PC-3 (cell line): ENCODE results near the gene TRMT10A. TPM values are rescaled to one million over a fixed set of nuclear protein-coding genes. Genes with fewer than 3 reads are reported as not detected.

Experiments
- ATAC-seq: fragments of 200-7000 bp; cut with Tn5 transposase; 2 replicates; pipeline ENCODE4 v1.9.1; 2020; ENCODE audit warnings: mild to moderate bottlenecking, moderate library complexity
- BruUV-seq: library from RNA; stranded (reverse); fragments of 400-500 nt; replicated peaks from 2 replicates; lab custom pipeline; 2021; lab: Mats Ljungman, UMichigan
- CTCF ChIA-PET: fragments of 300-600 bp; sonication (Branson Sonifier 250); formaldehyde crosslinking; loops from one replicate; lab custom pipeline; 2022; ENCODE audit warnings: antibody characterized with exemption; lab: Charles Lee
- POLR2A ChIA-PET: fragments of 300-600 bp; sonication (Branson Sonifier 250); formaldehyde crosslinking; loops from one replicate; lab custom pipeline; 2022; ENCODE audit warnings: antibody characterized with exemption; ENCODE audit not compliant: unreplicated experiment; lab: Charles Lee
- DNase-seq: peaks from one replicate; pipeline ENCODE4 v3.0.0-alpha.2; 2015
- H2AFZ ChIP-seq: fragments of 300-600 bp; sonication (generic); 2 replicates; pipeline ENCODE4 v1.6.0; 2016; ENCODE audit warnings: antibody characterized with exemption, low read length
- H3F3A ChIP-seq: fragments of 300-600 bp; sonication (generic); one replicate; pipeline ENCODE4 v1.6.0; 2017; ENCODE audit warnings: antibody characterized with exemption, low read length, control low read depth, mild to moderate bottlenecking; ENCODE audit not compliant: unreplicated experiment
- H3K27ac ChIP-seq: fragments of 300-600 bp; sonication (generic); 2 replicates; pipeline ENCODE4 v1.5.1; 2016; ENCODE audit warnings: mild to moderate bottlenecking, low read length
- H3K27me3 ChIP-seq: fragments of 300-600 bp; sonication (generic); 2 replicates; pipeline ENCODE4 v1.6.1; 2016; ENCODE audit warnings: low read length, mixed read lengths
- H3K36me3 ChIP-seq: fragments of 300-600 bp; sonication (generic); 2 replicates; pipeline ENCODE4 v1.6.1; 2016; ENCODE audit warnings: low read depth, mixed run types, low read length, mixed read lengths
- H3K4me1 ChIP-seq: fragments of 300-600 bp; sonication (generic); 2 replicates; pipeline ENCODE4 v1.5.1; 2016; ENCODE audit warnings: low read length; ENCODE audit not compliant: insufficient read depth
- H3K4me2 ChIP-seq: fragments of 300-600 bp; sonication (generic); 2 replicates; pipeline ENCODE4 v1.6.0; 2016; ENCODE audit warnings: low read length
- H3K4me3 ChIP-seq: fragments of 300-600 bp; sonication (generic); 2 replicates; pipeline ENCODE4 v1.5.1; 2016; ENCODE audit warnings: mild to moderate bottlenecking, low read length, mixed read lengths
- H3K79me2 ChIP-seq: fragments of 300-600 bp; sonication (generic); 2 replicates; pipeline ENCODE4 v1.6.1; 2017; ENCODE audit warnings: low read length, mixed read lengths
- H3K9ac ChIP-seq: fragments of 300-600 bp; sonication (generic); 2 replicates; pipeline ENCODE4 v1.6.0; 2016; ENCODE audit warnings: mild to moderate bottlenecking, low read length
- H3K9me2 ChIP-seq: fragments of 300-600 bp; sonication (generic); replicated peaks from 2 replicates; pipeline ENCODE4 v1.6.1; 2016; ENCODE audit warnings: mixed run types, low read length, mixed read lengths
- H3K9me3 ChIP-seq: fragments of 300-600 bp; sonication (generic); 2 replicates; pipeline ENCODE4 v1.6.1; 2016; ENCODE audit warnings: low read length, mixed read lengths
- H4K20me1 ChIP-seq: fragments of 300-600 bp; sonication (generic); 2 replicates; pipeline ENCODE4 v1.6.1; 2016; ENCODE audit warnings: low read length, mixed read lengths
- EZH2 ChIP-seq: fragments of 300-600 bp; sonication (generic); IDR thresholded peaks from one replicate; pipeline ENCODE4 v1.6.1; 2017; ENCODE audit warnings: antibody characterized with exemption, mild to moderate bottlenecking, low read length; ENCODE audit not compliant: unreplicated experiment
- EZH2phosphoT487 ChIP-seq: fragments of 300-600 bp; sonication (generic); IDR thresholded peaks from 2 replicates; pipeline ENCODE4 v1.6.1; 2018; ENCODE audit warnings: mild to moderate bottlenecking, antibody characterized with exemption, low read length, borderline replicate concordance
- intact Hi-C: fragments of 100-400 bp; cut with micrococcal nuclease; formaldehyde crosslinking; loops from 2 replicates; pipeline ENCODE4 v1.9.0; 2023
- total RNA-seq: library from RNA; depleted of rRNA; stranded (reverse); fragments of >200 nt; gene quantifications from 2 replicates; pipeline ENCODE4 v1.2.3, GENCODE V29; 2014
- TF ChIP-seq, protein P1 (sequence below): fragments of 300-600 bp; sonication (generic); conservative IDR thresholded peaks from 2 replicates; pipeline ENCODE4 v1.5.1; 2017; ENCODE audit warnings: antibody characterized with exemption, low read depth, mild to moderate bottlenecking, low read length

TRMT10A gene
- total RNA-seq, 1 experiment from 2014 or later: 20.3 TPM

DNA sequence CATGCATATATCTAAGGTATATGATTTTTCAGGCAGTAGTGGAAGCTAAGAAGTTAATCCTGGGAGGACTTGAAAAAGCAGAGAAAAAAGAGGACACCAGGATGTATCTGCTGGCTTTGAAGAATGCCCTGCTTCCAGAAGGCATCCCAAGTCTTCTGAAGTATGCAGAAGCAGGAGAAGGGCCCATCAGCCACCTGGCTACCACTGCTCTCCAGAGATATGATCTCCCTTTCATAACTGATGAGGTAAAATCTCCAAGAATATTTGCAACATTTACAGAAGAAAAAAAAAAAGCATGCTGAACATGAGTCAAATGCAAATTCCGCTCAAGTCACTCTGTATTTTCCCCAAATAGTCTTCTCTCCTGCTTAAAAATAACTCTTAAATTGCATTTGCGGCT is 42.9 kb upstream of the TRMT10A start:
- no peaks in the 10 kb centered on the region for H3F3A ChIP-seq
- DNase-seq: no peak
- H3K9me2 ChIP-seq: no peaks in the 10 kb centered on the region
- TF ChIP-seq EZH2 (no peak), EZH2phosphoT487 (no peak)
- TF ChIP-seq, protein P1, sequence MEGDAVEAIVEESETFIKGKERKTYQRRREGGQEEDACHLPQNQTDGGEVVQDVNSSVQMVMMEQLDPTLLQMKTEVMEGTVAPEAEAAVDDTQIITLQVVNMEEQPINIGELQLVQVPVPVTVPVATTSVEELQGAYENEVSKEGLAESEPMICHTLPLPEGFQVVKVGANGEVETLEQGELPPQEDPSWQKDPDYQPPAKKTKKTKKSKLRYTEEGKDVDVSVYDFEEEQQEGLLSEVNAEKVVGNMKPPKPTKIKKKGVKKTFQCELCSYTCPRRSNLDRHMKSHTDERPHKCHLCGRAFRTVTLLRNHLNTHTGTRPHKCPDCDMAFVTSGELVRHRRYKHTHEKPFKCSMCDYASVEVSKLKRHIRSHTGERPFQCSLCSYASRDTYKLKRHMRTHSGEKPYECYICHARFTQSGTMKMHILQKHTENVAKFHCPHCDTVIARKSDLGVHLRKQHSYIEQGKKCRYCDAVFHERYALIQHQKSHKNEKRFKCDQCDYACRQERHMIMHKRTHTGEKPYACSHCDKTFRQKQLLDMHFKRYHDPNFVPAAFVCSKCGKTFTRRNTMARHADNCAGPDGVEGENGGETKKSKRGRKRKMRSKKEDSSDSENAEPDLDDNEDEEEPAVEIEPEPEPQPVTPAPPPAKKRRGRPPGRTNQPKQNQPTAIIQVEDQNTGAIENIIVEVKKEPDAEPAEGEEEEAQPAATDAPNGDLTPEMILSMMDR: no peak
- CTCF ChIA-PET: no interaction called here
- no peak for ATAC-seq
- H3K4me1 ChIP-seq: no peaks in the 10 kb centered on the region
- POLR2A ChIA-PET: no interaction called here
- no peak overlapping the region for H3K27ac ChIP-seq
- no peaks in the 10 kb centered on the region for H3K79me2 ChIP-seq
- no peak overlapping the region for H2AFZ ChIP-seq
- no peaks in the 10 kb centered on the region for H3K36me3 ChIP-seq
- H3K4me3 ChIP-seq: no peak overlapping the region
- H3K4me2 ChIP-seq: no peak overlapping the region
- no peaks in the 10 kb centered on the region for H3K9me3 ChIP-seq
- no peaks in the 10 kb centered on the region for H4K20me1 ChIP-seq
- no TSS peak for BruUV-seq
- H3K27me3 ChIP-seq: no peaks in the 10 kb centered on the region
- intact Hi-C loops: no loop called here
- H3K9ac ChIP-seq: no peak overlapping the region

DNA sequence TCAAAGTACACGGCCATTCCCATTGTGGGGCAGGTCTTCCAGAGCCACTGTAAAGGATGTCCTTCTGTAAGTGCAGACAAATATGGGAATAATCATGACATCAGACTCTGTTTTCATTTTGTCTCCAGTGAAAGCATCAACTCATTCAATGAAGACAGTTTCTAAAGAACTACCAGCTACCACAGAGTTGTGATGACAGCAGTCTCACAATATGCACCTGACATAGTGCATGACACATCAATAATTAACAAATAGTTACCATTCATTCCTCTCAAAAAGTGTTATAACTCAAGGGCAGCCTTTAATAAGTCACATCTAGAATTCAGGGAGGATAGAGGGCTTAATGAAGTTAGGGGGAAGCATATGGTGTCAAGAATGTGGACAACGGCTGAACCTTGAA is 31.0 kb upstream of the TRMT10A start:
- no peaks in the 10 kb centered on the region for H3K9me2 ChIP-seq
- intact Hi-C loops: no loop called here
- no peak overlapping the region for H3K9ac ChIP-seq
- H3K27me3 ChIP-seq: no peaks in the 10 kb centered on the region
- ChIA-PET POLR2A (no interaction called here), CTCF (no interaction called here)
- ATAC-seq (no peak), DNase-seq (no peak)
- no peak overlapping the region for H3K27ac ChIP-seq
- TF ChIP-seq EZH2phosphoT487 (no peak), EZH2 (no peak)
- TF ChIP-seq, protein P1: no peak
- H3K4me1 ChIP-seq: peaks cover 9% of the 10 kb centered on the region
- H3K79me2 ChIP-seq: no peaks in the 10 kb centered on the region
- no TSS peak for BruUV-seq
- no peak overlapping the region for H3K4me3 ChIP-seq
- H3K9me3 ChIP-seq: no peaks in the 10 kb centered on the region
- H2AFZ ChIP-seq: no peak overlapping the region
- H3K36me3 ChIP-seq: no peaks in the 10 kb centered on the region
- no peaks in the 10 kb centered on the region for H4K20me1 ChIP-seq
- no peaks in the 10 kb centered on the region for H3F3A ChIP-seq
- no peak overlapping the region for H3K4me2 ChIP-seq

DNA sequence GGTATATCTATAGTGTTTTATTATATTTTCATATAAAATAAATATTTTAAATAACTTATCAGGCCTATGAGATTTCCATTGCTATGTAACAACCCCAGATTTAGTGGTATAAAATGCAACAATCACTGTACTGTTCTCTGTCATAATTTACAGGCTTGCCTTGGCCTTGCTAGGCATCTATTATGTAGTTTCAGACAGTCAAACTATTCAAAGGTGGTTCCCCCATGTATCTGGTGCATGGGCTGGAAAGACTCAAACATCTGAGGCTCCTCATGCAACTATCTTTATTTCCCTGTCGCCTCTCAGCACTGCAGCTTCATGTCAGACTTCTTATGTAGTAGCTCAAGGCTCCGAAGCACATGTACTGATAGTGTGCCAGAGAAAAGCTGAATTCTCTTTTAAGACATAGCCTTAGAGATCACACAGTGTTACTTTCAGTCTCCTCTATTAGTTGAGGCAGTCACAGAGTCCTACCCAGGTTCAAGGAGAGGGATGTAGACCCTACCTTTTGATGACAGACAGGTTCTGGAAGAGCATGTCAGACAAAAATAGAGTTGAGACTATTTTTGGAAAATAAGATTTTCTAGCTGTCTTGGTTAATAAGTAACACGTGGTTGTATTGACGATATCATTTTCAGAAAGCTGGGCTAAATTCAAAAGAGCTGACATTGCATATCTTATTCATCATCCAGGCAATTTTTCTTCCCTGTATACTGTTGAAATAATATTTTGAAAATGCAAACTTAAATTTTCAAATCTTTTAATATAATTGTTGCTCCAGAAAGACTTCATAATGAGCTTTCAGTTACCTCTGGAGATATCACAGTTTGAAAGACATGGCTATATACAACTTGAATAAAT is 30.2 kb upstream of the TRMT10A start:
- intact Hi-C loops: no loop called here
- no peaks in the 10 kb centered on the region for H3K79me2 ChIP-seq
- TF ChIP-seq, protein P1: no peak
- no peak for TF ChIP-seq EZH2
- TF ChIP-seq EZH2phosphoT487: no peak
- H3K4me3 ChIP-seq: no peak overlapping the region
- ATAC-seq (no peak), DNase-seq (no peak)
- H3K9me3 ChIP-seq: no peaks in the 10 kb centered on the region
- H3K4me1 ChIP-seq: peaks cover 9% of the 10 kb centered on the region
- POLR2A ChIA-PET: no interaction called here
- no peaks in the 10 kb centered on the region for H3K27me3 ChIP-seq
- no peaks in the 10 kb centered on the region for H4K20me1 ChIP-seq
- no peak overlapping the region for H2AFZ ChIP-seq
- H3K4me2 ChIP-seq: no peak overlapping the region
- H3K9ac ChIP-seq: no peak overlapping the region
- CTCF ChIA-PET: no interaction called here
- no peaks in the 10 kb centered on the region for H3K9me2 ChIP-seq
- no TSS peak for BruUV-seq
- no peaks in the 10 kb centered on the region for H3K36me3 ChIP-seq
- H3F3A ChIP-seq: no peaks in the 10 kb centered on the region
- no peak overlapping the region for H3K27ac ChIP-seq
